Measurements from ENCODE around the gene DCBLD1. TPM values are rescaled to one million over a fixed set of nuclear protein-coding genes. Genes with fewer than 3 reads are reported as not detected.

Gene DCBLD1
- total RNA-seq, 1 donor from 2014 or later, result 4.5 TPM

DNA sequence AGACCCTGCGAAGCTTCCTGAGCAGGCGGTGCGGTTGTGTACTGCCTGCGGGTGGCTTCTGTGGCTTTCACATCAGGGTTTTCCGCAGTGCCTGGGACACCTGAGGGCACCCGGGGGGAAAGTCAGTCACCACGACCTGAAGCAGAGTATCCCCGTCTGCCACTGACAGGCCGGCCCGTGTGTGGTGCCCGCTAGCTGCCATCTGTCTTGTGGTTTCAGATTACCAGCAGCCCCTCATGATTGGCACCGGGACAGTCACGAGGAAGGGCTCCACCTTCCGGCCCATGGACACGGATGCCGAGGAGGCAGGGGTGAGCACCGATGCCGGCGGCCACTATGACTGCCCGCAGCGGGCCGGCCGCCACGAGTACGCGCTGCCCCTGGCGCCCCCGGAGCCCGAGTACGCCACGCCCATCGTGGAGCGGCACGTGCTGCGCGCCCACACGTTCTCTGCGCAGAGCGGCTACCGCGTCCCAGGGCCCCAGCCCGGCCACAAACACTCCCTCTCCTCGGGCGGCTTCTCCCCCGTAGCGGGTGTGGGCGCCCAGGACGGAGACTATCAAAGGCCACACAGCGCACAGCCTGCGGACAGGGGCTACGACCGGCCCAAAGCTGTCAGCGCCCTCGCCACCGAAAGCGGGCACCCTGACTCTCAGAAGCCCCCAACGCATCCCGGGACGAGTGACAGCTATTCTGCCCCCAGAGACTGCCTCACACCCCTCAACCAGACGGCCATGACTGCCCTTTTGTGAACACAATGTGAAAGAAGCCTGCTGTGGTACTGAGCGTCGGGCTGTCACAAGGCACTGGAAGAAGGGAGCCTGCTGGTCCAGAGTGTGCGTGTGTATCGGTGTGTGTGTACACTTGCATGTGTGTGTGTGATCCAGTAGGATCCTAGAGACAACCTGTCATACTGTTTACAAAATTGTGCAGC lies 65.5 kb downstream of the DCBLD1 start:
- H3K36me3 Mint-ChIP-seq (ENCODE audit: low read depth), result no peaks in the 10 kb centered on the region
- H3K9me3 Mint-ChIP-seq, result no peaks in the 10 kb centered on the region
- peak; percentile 26 for DNase-seq (ENCODE audit: low spot score)
- H3K27me3 Mint-ChIP-seq (ENCODE audit: insufficient read depth), result peaks cover 10% of the 10 kb centered on the region
- H3K4me3 Mint-ChIP-seq, result peak overlapping the region; percentile 77
- H3K4me1 Mint-ChIP-seq (ENCODE audit: low read depth), result peaks cover 45% of the 10 kb centered on the region
- intact Hi-C loops (cut with micrococcal nuclease), result loop anchor here (1.0 to 5.0 kb wide), 6 partner anchors 8 to 1529 kb away; partner anchors contain the start of genes FAM184A, GOPC and NUS1
- H3K27ac Mint-ChIP-seq, result peak overlapping the region; percentile 12

DNA sequence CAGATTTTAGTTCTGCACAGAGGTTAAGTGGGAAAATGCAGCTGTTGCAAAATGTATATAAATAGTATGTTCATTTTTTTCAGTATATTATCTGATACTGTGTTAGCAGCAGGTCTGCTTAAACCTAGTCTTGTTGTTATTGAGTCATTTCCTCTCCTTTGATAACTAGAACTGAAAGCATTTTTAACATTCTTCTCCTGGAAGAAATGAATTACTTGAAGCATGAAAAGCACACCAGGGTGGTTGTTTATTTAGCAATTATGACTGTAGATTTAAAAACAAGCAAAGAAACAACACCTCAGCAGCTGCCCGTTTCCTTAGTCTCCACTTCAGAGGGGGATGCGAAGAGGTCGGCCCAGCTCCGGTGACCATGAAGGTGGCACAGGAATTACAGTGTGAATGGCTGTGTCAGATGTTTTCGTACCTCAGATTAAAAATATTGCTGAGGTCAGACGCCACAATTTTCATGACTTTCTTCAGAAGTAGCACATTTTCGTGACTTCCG lies 66.4 kb downstream of the DCBLD1 start:
- Mint-ChIP-seq H3K36me3 (ENCODE audit: low read depth) (no peaks in the 10 kb centered on the region), H3K27ac (peak overlapping the region; percentile 78), H3K4me3 (peak overlapping the region; percentile 77), H3K27me3 (ENCODE audit: insufficient read depth) (peaks cover 10% of the 10 kb centered on the region), H3K9me3 (no peaks in the 10 kb centered on the region), H3K4me1 (ENCODE audit: low read depth) (peaks cover 45% of the 10 kb centered on the region)
- intact Hi-C loops (cut with micrococcal nuclease), result loop anchor here (1.0 to 5.0 kb wide), 6 partner anchors 7 to 1528 kb away; partner anchors contain the start of genes FAM184A, GOPC and NUS1
- DNase-seq (ENCODE audit: low spot score), result peak; percentile 12

DNA sequence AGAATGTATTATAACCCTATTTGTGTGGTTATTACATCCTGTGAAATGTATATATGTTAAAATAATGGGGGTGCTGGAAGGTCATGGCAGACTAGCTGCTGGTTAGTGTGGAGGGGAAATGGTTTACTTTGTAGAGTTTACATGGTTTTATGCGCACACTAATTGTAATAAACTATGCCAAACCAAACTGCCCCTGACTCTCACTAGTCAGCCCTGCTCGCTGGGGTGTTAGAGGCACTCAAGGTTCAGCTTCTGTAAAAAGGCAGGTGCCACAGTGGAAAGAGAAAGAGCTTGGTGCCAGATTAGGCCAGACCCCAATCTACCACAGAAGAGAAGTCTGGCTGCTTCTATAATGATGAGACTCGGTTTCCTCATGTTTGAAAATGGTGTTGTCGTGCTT lies 67.1 kb downstream of the DCBLD1 start:
- peak overlapping the region; percentile 77 for H3K4me3 Mint-ChIP-seq
- H3K27me3 Mint-ChIP-seq (ENCODE audit: insufficient read depth), result peaks cover 10% of the 10 kb centered on the region
- H3K27ac Mint-ChIP-seq, result peak overlapping the region; percentile 78
- H3K36me3 Mint-ChIP-seq (ENCODE audit: low read depth), result no peaks in the 10 kb centered on the region
- intact Hi-C loops (cut with micrococcal nuclease), result loop anchor here (5.0 kb wide), 1 partner anchor 1528 kb away; the partner anchor contains the start of gene FAM184A
- H3K9me3 Mint-ChIP-seq, result no peaks in the 10 kb centered on the region
- H3K4me1 Mint-ChIP-seq (ENCODE audit: low read depth), result peaks cover 45% of the 10 kb centered on the region
- DNase-seq (ENCODE audit: low spot score), result no peak

DNA sequence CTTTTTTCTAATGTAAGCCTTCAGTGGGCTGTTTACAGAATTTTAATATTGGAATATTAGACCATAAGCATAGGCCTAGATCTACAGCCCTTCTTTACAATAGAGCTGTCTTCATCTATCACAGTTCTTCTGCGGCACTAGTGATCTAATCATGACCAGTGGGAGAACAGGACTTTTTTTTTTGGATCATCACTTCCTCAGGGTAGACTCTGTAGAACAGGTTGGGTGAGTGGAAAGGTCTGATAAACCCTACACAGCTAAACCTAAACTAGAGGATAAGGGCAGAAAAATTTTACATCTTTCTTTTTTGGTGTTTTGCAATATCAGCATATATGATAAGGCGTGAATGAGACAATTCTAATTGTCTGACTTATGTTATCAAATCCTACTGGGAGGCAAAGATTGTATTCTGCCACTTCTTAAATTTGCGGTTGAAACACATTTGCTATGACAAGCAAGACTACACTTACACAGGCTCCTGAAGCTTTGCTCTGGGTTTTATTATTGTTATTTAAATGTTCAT lies 67.7 kb downstream of the DCBLD1 start:
- H3K36me3 Mint-ChIP-seq (ENCODE audit: low read depth), result no peaks in the 10 kb centered on the region
- no peak overlapping the region for H3K4me3 Mint-ChIP-seq
- DNase-seq (ENCODE audit: low spot score), result no peak
- intact Hi-C loops (cut with micrococcal nuclease), result no loop called here
- no peak overlapping the region for H3K27ac Mint-ChIP-seq
- no peaks in the 10 kb centered on the region for H3K9me3 Mint-ChIP-seq
- H3K27me3 Mint-ChIP-seq (ENCODE audit: insufficient read depth), result peaks cover 11% of the 10 kb centered on the region
- peaks cover 45% of the 10 kb centered on the region for H3K4me1 Mint-ChIP-seq (ENCODE audit: low read depth)

DNA sequence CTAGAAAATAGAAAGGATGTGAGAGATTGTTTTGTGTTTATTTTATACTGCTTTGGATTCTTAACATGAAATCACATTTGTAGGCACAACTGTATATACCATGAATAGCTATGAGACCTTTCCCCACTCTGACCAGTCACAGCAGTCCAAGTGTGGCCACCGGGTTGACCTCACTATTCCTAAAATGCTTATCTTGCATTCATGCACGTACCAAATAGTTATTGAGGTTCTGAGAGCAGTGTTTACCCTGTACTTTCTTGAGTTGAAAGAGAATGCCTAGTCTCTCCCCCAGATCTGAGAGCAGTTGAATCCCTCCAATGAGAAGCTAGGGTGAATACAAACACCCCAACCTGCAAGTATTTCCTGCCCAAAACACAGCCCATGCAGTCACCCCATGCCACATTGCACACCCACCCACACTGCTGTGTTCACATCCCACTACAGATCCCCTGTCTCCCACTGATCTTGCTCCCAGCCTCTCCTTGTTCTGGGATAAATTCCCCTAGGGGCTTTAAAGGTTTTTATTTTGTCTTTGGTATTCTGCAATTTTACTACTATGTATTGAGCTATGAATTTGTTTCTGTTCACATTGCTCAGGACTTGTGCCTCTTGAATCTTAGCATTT lies 68.3 kb downstream of the DCBLD1 start:
- H3K36me3 Mint-ChIP-seq (ENCODE audit: low read depth), result no peaks in the 10 kb centered on the region
- intact Hi-C loops (cut with micrococcal nuclease), result no loop called here
- H3K9me3 Mint-ChIP-seq, result no peaks in the 10 kb centered on the region
- H3K4me1 Mint-ChIP-seq (ENCODE audit: low read depth), result peaks cover 45% of the 10 kb centered on the region
- no peak overlapping the region for H3K4me3 Mint-ChIP-seq
- no peak for DNase-seq (ENCODE audit: low spot score)
- H3K27ac Mint-ChIP-seq, result no peak overlapping the region
- peaks cover 13% of the 10 kb centered on the region for H3K27me3 Mint-ChIP-seq (ENCODE audit: insufficient read depth)

DNA sequence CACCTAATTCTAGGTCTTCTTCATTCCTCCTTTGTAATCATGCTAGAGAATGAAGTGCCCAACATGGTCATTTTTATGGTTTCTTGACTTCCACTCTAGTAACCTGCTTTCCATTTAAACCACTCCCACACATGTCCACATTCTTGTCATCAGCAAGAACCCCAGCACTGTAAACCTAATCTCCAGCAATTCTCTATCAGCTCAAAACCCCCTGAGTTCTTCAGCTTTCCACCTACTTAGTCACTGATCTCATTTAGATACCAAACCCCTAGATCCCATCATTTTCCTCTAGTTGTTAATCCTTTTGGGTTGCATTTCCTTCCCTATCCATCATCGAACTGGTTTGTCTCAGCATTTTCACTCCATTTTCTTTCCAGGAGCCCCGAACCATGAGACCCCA lies 70.1 kb downstream of the DCBLD1 start:
- Mint-ChIP-seq H3K27me3 (ENCODE audit: insufficient read depth) (peaks cover 3% of the 10 kb centered on the region), H3K9me3 (no peaks in the 10 kb centered on the region), H3K36me3 (ENCODE audit: low read depth) (no peaks in the 10 kb centered on the region), H3K4me1 (ENCODE audit: low read depth) (peaks cover 32% of the 10 kb centered on the region), H3K4me3 (no peak overlapping the region), H3K27ac (no peak overlapping the region)
- no peak for DNase-seq (ENCODE audit: low spot score)
- intact Hi-C loops (cut with micrococcal nuclease), result no loop called here

DNA sequence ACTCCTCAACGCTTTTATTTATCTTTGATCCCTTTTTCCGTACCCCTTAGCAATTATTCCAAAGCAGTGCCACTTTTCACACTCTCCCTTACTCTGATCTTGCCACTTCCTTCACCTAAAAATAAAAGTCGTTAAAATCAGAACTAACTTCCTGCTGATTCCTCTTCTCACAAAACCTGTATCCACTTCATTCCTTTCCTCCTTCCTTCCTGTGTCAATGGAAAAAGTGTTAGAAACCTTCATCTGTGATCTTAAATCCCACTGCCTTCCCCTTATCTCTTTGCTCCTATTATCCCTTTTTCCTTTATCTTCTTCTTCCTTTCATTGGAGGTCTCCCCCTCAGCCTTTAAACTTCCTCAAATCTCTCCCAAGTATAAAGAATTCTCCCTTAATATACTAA lies 70.7 kb downstream of the DCBLD1 start:
- no peaks in the 10 kb centered on the region for H3K9me3 Mint-ChIP-seq
- no peak overlapping the region for H3K27ac Mint-ChIP-seq
- DNase-seq (ENCODE audit: low spot score), result no peak
- peaks cover 3% of the 10 kb centered on the region for H3K27me3 Mint-ChIP-seq (ENCODE audit: insufficient read depth)
- no peaks in the 10 kb centered on the region for H3K36me3 Mint-ChIP-seq (ENCODE audit: low read depth)
- peaks cover 30% of the 10 kb centered on the region for H3K4me1 Mint-ChIP-seq (ENCODE audit: low read depth)
- H3K4me3 Mint-ChIP-seq, result no peak overlapping the region
- intact Hi-C loops (cut with micrococcal nuclease), result no loop called here

DNA sequence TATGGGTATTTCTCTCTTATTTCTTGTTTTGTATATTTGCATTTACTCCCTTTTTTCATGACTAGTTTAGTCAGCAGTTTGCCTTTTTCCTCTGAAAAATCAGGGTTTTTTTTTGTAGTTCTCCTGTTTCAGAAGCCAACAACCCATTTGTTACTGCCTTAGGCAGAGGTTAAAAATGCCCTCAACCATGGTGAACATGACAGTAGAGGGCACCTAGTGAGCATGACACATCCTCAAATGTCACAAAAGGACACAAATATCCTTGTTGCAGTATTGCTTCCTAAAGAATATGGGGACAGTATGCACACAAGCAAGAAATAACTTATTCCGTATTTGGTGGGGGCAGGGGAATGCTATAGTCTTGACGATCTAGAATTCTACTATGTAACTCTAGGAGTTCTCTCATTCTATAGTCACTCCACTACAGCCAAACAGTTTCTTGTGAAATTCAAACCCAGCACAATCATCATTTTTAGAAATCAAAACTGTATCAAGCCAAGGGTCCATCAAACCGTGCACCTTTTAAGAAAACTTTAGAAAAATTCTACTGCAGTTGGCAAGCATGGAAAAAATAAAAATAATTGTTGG lies 72.9 kb downstream of the DCBLD1 start:
- intact Hi-C loops (cut with micrococcal nuclease), result loop anchor here (1.0 kb wide), 1 partner anchor 209 kb away; no protein-coding TSS in a partner anchor
- DNase-seq (ENCODE audit: low spot score), result no peak
- Mint-ChIP-seq H3K27me3 (ENCODE audit: insufficient read depth) (peaks cover 3% of the 10 kb centered on the region), H3K4me1 (ENCODE audit: low read depth) (peaks cover 8% of the 10 kb centered on the region), H3K4me3 (no peak overlapping the region), H3K27ac (no peak overlapping the region), H3K36me3 (ENCODE audit: low read depth) (peaks cover 2% of the 10 kb centered on the region), H3K9me3 (no peaks in the 10 kb centered on the region)

DNA sequence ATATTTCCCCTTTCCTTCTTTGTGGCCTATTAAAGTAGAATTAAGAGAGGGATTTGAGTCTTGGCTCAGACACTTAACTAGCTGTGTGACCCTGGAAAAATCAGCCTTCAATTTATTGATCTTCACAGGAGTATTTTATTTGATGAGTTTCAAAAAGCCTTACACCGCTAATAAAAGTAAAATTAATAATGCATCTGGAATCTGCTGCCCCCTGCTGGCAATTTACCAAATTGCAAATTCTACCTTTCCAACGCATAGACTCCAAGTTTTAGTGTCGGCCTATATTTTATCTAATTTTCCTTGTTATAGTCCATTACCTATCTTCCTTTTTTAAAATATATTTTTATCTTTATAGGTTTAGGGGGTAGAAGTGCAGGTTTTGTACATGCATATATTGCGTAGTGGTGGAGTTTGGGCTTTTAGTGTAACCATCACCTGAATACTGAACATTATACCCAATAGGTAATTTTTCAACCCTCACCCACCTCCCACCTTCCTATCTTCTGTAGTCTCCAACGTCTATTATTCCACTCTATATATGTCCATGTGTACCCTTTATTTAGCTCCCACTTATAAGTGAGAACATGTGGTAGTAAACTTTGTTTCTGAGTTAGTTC lies 73.5 kb downstream of the DCBLD1 start:
- Mint-ChIP-seq H3K4me3 (no peak overlapping the region), H3K9me3 (no peaks in the 10 kb centered on the region), H3K27me3 (ENCODE audit: insufficient read depth) (peaks cover 3% of the 10 kb centered on the region), H3K27ac (no peak overlapping the region), H3K4me1 (ENCODE audit: low read depth) (peaks cover 1% of the 10 kb centered on the region), H3K36me3 (ENCODE audit: low read depth) (peaks cover 2% of the 10 kb centered on the region)
- peak; percentile 9 for DNase-seq (ENCODE audit: low spot score)
- intact Hi-C loops (cut with micrococcal nuclease), result loop anchor here (1.0 kb wide), 4 partner anchors 8 to 210 kb away; no protein-coding TSS in a partner anchor

DNA sequence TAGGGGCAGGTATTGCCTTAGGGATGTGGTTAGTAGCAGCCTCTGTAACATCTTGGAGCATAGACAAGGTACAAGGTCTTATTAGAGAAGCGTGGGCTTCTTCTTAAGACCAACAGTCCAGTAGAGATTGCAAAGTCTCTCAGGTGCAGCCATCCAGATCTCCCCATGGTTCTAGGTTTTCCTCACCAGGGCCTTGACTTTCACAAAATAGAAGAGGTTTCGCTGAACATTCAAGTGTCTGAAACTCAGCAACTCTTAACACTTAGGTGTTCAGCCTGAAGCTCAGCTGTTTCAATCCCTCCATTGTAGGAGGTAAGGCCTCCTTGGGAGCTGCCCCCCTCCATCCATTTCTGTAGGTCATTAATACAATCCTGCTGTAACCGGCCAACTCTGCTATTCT lies 75.5 kb downstream of the DCBLD1 start:
- H3K9me3 Mint-ChIP-seq, result no peaks in the 10 kb centered on the region
- DNase-seq (ENCODE audit: low spot score), result no peak
- H3K27ac Mint-ChIP-seq, result no peak overlapping the region
- H3K36me3 Mint-ChIP-seq (ENCODE audit: low read depth), result peaks cover 8% of the 10 kb centered on the region
- H3K4me1 Mint-ChIP-seq (ENCODE audit: low read depth), result no peaks in the 10 kb centered on the region
- H3K4me3 Mint-ChIP-seq, result no peak overlapping the region
- intact Hi-C loops (cut with micrococcal nuclease), result no loop called here
- H3K27me3 Mint-ChIP-seq (ENCODE audit: insufficient read depth), result peaks cover 3% of the 10 kb centered on the region

DNA sequence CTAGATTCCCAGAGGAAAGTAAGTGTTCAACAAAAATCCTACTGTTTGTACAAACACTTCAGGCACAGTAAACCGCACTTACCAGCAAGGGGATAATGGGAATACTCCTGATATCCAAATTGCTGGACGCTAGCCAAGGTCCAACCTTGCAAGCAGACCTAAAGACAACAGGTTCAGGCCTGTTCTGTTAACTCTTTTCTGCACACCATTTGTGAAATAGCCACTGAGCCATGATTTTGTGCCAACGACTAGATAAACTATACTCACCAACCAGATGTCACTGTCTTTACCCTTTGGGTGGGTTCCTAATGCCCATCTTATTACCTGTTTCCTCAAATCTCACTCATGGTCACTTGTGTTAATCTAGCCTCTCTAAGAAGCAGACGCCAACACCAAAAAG lies 76.3 kb downstream of the DCBLD1 start:
- Mint-ChIP-seq H3K27ac (no peak overlapping the region), H3K9me3 (no peaks in the 10 kb centered on the region), H3K4me3 (no peak overlapping the region), H3K27me3 (ENCODE audit: insufficient read depth) (peaks cover 3% of the 10 kb centered on the region), H3K4me1 (ENCODE audit: low read depth) (no peaks in the 10 kb centered on the region), H3K36me3 (ENCODE audit: low read depth) (peaks cover 10% of the 10 kb centered on the region)
- intact Hi-C loops (cut with micrococcal nuclease), result no loop called here
- no peak for DNase-seq (ENCODE audit: low spot score)

DNA sequence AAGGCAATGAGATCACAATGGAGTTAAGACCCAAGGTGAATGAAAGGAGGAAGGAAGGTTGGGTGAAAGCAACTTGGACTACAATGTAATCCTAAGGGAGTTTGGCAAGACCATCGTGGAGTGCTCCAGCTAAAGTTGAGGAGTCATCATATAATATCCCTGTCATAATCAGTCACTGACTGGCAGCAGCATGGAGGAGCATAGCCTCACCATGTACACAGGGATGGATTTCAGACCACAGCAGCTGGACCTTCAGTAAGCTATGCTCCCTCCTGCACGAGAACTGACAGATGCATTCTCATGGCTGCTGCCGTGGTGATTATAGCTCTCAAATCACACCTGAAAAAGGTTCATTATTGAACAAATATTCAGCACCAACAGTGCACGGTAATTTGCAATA lies 76.8 kb downstream of the DCBLD1 start:
- Mint-ChIP-seq H3K4me3 (no peak overlapping the region), H3K27ac (no peak overlapping the region), H3K9me3 (no peaks in the 10 kb centered on the region), H3K4me1 (ENCODE audit: low read depth) (no peaks in the 10 kb centered on the region), H3K27me3 (ENCODE audit: insufficient read depth) (peaks cover 3% of the 10 kb centered on the region), H3K36me3 (ENCODE audit: low read depth) (peaks cover 10% of the 10 kb centered on the region)
- DNase-seq (ENCODE audit: low spot score), result no peak
- intact Hi-C loops (cut with micrococcal nuclease), result no loop called here
